HG03280 (cell line): Measurements from ENCODE around the gene AKR1C4.
"Not testable (repeated sequence)": the region's sequence is repeated elsewhere in the genome, so short reads cannot be mapped to it uniquely, and the experiment has no call there.

ENCODE experiments used
- ATAC-seq: cut with Tn5 transposase; IDR thresholded peaks from one replicate; pipeline ENCODE4 v1.9.1; 2021; ENCODE audit warnings: mild to moderate bottlenecking, moderate library complexity; ENCODE audit not compliant: unreplicated experiment

Gene AKR1C4

GRCh38 chr10:5199398-5199797, 2.8 kb downstream of the AKR1C4 start:
- ATAC-seq, result no peak

DNA sequence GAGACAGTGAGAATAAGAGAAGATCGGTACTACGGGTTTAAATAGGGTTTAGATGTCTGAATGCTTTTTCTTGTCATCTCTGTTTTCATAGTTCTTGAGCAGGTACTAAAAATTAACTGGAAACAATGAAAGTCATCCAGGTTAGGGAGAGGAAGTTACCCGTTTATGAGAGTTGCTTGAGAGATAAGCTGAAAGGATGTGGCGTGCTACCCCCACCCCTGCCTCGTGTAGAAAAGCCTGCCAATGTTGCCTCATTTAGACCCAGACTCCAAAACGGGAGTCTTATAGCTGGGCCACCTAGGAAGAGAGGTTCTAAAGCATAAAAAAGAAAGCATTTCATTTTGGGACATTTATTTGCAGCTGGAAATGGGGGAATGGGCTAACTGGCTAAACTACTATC, 10.2 kb downstream of the AKR1C4 start:
- ATAC-seq, result no peak

GRCh38 chr10:5209776-5210175, 13.1 kb downstream of the AKR1C4 start:
- ATAC-seq, result not testable (repeated sequence)

- not testable (repeated sequence) for ATAC-seq
Measured at GRCh38 chr10:5210261-5210660, 13.6 kb downstream of the AKR1C4 start.

DNA sequence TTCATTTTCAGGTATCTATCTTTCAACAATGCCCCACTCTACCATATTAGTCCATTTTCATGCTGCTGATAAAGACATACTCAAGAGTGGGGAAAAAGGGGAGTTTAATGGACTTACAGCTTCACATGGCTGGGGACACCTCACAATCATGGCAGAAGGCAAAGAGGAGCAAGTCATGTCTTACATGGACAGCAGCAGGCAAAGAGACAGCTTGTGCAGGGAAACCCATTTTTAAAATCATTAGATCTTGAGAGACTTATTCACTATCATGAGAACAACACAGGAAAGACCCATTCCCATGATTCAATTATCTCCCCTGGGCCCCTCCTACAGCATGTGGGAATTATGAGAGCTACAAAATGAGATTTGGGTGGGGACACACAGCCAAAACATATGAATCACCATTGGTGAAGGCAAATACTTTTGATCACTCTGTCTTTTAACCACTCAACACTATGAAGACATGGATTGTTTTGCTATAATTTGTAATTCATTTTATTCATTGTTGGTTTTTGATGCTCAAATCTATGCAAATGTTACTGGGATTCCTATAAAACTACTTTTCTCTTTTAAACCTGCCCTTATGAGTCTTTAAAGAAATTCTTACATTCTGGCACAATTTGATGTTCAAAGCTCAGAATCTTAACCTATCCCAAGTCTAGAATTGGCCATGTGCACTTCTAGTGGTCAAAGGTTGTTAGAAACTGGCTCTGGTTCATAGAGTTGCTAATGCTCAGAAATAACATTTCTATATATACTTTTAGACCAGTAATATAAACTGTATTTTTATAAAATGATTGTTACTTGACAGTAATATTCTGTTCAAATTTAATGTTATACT, 15.3 kb downstream of the AKR1C4 start:
- no peak for ATAC-seq

DNA sequence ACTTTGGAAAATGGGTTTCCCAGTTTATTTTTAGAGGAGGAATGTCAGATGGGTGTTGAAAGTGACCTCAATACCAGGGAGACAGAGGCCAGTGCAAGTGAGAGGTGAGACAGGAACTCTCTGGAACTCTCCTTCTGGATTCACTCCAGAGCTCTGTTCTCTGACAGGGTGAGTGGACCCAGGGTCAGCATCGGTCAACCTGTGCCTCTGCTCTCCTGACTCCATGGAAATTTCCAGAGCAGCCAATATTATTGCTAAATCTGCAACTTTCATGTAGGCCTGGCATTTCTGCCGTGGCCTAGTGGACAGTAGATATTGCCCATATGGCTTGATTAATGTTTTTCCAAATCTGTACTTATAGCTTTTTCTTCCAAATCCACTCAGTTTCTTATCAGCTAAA, 20.2 kb downstream of the AKR1C4 start:
- no peak for ATAC-seq

DNA sequence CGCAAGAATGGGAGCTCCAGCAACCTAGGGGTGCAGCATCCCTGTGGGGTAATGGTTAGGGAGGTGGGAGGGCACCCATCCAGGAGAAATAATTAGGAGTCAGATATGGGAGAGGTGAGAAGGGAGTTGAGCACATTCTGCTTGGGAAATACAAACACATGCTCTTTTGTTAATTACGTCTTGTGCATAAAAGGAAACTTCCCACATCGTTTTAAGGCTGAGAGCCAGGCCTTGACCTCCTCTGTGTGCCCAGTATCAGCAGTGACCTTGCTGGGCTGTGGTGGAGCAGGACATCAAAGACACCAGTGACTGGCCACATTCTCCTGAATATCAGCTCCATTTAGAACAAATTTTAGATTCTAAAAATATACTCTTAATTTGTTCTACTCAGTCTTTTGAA, 22.6 kb downstream of the AKR1C4 start:
- no peak for ATAC-seq

DNA sequence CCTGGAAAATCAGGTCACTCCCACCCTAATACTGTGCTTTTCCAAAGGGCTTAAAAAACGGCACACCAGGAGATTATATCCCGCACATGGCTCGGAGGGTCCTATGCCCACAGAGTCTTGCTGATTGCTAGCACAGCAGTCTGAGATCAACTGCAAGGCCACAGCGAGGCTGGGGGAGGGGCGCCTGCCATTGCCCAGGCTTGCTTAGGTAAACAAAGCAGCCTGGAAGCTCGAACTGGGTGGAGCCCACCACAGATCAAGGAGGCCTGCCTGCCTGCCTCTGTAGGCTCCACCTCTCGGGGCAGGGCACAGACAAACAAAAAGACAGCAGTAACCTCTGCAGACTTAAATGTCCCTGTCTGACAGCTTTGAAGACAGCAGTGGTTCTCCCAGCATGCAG, 26.3 kb downstream of the AKR1C4 start:
- not testable (repeated sequence) for ATAC-seq

GRCh38 chr10:5229019-5229418, 32.4 kb downstream of the AKR1C4 start:
- no peak for ATAC-seq

DNA sequence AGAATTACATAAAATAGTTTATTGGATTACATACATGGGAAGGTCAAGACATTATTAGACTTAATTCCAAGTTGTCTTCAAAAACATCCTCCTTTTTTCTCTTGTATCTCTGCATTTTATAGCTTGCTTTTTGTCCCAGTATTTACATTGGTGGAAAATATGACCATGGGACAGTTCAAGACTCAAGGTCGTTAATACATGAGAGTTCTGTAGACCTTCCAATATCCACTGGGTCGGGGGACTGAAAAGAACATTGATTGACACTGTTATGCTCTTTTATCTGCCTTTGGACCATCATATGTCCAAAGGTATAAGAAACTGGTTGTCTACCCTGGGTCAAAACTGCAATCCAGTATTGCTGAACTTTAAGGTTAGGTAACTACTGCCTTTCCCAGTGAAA, 36.7 kb downstream of the AKR1C4 start:
- no peak for ATAC-seq

DNA sequence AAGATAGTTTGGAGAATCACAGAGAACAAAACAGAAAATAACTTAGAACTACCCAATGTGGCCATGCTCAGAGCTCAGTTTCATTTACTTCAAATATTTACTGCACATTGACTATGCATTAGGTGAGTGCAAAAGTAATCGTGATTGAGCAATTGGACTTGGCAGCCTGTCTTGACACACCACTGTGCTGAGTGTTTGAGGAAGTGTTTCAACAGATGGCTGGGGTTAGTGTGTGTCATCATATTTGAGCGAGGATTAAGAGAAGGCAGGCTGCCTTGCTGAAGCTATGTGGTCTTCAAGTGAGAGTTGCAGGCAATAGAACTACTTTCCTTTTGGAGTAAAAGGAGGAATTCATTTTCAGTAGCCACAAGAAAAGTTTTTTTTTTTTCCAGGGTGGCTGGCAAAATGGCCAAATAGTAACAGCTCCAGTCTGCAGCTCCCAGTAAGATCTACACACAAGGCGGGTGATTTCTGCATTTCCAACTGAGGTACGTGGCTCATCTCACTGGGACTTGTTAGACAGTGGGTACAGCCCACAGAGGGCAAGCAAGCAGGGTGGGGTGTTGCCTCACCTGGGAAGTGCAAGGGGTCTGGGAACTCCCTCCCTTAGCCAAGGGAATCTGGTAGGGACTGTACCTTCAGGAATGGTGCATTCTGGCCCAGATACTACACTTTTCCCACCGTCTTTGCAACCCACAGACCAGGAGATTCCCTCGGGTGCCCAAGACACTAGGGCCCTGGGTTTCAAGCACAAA, 37.6 kb downstream of the AKR1C4 start:
- ATAC-seq, result no peak

DNA sequence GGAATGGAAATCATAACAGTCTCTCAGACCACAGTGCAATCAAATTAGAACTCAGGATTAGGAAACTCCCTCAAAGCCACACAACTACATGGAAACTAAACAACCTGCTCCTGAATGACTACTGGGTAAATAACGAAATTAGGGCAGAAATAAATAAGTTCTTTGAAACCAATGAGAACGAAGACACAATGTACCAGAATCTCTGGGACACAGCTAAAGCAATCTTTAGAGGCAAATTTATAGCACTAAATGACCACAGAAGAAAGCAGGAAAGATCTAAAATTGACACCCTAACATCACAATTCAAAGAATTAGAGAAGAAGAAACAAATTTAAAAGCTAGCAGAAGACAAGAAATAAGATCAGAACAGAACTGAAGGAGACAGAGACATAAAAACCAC, 40.9 kb downstream of the AKR1C4 start:
- not testable (repeated sequence) for ATAC-seq

GRCh38 chr10:5242585-5242984, 45.9 kb downstream of the AKR1C4 start:
- no peak for ATAC-seq

DNA sequence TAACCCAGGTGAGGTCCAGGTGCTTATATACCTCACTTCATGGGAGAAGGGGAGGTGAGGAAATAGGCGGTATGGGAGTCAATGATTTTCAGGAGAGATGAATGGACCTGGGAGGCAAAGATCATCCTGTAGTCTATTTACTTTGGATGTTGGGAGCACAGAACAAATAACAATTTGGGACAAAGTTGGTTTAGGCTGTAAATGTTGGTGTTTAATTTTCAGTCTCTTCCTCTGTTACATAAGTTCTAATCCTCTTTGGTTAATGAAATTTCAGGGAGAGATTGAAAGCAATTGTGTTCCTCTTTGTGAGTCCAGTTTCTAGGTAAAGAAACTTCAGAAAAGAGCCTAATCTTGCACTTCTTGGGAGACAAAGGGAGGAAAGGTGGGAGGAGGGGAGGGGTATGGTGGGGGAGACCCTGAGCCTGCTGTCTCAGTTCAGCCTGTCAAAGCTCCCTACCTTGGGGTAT, 46.9 kb downstream of the AKR1C4 start:
- ATAC-seq, result no peak

DNA sequence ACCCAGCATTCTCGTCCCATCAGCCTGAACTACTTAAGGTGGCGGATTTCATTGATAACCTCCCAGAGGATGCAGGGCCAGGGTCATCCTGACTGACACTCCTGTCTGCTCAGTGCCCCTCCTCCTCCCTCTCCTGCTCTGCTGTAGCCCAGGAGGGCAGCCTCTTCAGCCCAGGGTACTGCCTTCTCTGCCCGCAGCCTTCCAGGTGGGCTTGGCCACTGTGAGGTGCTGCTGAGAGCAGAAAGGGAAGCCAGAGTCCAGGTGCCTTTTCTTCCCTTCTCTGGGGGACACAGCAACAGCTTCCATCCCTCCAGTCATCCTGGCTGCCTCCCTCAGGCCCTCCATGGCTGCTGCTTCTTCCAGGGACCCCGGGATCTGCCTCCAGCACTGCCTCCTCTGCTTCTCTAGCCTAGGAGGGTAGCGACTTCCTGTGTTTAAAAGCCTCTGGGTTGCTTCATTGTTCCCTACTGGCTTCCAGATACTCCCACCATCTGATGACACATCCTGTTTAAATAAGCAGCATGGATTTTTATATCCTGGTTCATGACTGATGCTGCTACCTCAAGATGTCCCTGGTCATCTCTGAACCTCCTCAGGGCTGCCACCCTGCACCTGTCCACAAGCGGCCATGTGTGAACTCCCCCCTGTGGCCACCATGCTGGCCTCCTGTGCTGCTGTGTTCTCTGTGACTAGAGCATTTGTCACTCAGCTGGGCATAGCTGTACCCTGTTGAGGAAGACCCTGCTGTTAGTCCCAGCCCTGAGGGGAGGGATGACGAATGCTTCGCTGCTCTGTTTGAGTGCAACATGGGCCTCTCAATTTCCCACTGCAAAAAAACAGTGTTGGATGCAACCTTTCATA, 55.8 kb downstream of the AKR1C4 start:
- no peak for ATAC-seq

DNA sequence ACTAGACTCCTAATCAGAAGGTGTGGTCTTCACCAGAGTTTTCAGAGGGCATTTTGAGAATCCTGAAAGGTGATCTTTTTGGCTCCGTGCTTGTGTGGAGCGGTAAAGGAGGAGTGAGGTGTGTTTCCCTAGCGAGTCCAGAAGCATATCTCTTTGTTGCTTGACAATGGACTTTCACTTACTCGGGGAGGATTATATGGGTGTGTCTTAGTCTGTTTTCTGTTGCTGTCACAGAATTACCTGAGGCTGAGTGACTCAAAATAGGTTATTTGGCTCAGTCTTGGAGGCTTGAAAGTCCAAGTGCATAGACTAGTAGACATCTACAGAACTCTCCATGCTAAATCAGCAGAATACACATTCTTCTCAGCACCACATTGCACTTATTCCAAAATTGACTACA, 57.9 kb downstream of the AKR1C4 start:
- ATAC-seq, result no peak

- ATAC-seq, result not testable (repeated sequence)
Measured at GRCh38 chr10:5257768-5258167, 61.1 kb downstream of the AKR1C4 start.

GRCh38 chr10:5259132-5259951, 62.7 kb downstream of the AKR1C4 start:
- ATAC-seq, result no peak

DNA sequence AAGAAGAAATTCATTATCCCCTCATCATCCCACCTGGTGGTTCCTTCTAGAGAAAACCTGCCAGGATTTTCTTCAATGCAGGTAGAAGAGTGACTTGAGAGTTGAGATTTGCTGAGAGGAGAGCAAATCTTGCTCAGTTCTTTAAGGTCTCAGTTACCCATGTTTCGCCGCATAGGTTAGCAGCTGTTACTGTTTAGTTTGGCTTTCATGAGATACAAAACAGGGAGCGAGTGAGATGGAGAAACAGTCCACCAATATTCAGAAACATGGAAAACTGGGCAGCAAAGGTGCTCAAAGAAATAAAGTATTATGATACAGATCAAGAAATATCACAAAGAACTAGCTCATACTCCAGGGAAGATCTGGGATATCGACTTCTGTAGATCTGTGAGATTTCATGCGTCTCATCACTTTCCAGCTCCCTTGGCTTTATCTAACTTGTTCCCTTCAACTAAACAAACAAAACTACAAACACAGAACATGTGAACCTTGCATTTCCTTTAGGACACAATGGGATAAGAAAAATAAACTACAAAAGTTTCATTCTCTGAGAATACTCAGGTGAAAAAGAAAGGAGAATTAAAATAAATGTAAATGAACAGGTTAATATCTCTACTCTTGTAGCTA, 63.4 kb downstream of the AKR1C4 start:
- ATAC-seq, result no peak

DNA sequence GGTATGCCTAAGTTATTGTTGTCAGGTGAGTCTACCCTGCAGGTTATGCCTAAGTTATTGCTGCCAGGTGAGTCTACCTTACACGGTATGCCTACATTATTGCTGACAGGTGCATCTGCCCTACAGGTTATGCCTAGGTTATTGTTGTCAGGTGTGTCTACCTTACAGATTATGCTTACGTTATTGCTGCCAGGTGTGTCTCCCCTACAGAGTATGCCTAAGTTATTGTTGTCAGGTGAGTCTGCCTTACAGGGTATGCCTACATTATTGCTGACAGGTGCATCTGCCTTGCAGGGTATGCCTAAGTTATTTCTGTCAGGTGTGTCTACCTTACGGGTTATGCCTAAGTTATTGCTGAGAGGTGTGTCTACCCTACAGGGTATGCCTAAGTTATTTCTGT, 64.2 kb downstream of the AKR1C4 start:
- no peak for ATAC-seq
